GM18507 (cell line): ENCODE results near the gene KCNQ1.
"Not testable (repeated sequence)": the region's sequence is repeated elsewhere in the genome, so short reads cannot be mapped to it uniquely, and the experiment has no call there.

Experiments
- DNase-seq: peaks from one replicate; pipeline ENCODE4 v3.0.0; 2011; ENCODE audit warnings: low read depth; ENCODE audit not compliant: insufficient read length; ENCODE audit errors: extremely low spot score
- FAIRE-seq: peaks from 2 replicates; lab custom pipeline; 2011; peaks lifted over from hg19 to GRCh38; lab: Jason Lieb, UNC

The KCNQ1 gene

DNA sequence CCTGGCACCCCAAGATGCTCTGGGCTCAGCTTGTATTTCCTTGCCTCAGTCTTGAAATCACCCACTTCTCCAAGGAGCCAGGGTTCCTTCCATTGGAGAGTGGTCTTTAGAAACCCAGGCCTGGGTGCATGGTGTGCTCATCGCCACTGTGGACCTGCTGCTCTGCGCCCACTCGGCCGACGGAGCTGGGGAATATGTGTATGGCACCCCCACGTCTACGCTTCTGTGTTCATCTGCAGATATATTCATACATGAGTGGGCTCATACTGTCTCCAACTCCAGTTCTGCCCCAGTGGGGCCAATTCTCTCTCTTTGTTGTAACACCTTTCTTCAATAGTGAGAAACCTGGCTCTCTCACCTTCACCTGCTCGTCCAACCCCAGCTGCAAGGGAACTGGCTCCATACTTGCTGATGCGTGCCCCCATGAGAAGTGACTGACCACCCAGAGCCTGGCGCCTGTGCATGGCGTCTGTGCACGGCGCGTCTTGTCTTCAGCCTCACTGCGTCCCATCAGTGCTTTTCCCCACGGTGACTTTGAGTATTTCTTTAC lies 39.8 kb downstream of the KCNQ1 start:
- DNase-seq (no peak), FAIRE-seq (no peak)

DNA sequence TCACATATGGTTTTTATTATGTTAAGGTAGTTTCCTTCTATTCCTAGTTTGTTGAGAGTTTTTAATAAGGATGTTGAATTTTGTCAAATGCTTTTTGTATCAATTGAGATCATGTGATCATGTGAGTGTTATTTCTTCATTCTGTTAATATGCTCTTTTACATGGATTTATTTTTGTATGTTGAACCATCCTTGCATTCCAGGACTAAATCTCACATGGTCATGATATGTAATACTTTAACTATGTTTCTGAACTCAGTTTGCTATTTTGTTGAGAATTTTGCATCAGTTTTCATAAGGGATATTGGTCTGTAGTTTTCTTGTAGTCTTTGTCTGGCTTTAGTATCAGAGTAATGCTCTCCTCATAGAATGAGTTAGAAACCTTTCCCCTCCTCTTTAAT lies 43.2 kb downstream of the KCNQ1 start:
- no peak for DNase-seq
- no peak for FAIRE-seq

DNA sequence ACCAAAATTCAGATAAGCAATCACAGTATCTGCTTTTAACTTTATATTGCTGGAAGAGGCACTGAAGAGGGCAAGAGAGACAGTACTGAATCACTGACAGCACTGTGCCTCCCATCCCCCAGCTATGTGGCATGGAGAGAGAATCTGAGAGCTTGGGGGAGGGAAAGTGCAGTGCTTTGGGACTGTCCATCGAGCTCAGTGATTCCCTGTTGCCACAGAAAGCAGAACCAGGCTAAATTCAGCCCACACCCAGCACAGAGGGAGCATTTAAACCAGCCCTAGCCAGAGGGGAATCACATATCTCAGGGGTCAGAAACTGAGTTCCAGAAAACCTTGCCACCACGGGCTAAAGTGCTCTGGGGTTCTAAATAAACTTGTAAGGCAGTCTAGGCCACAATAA lies 44.3 kb downstream of the KCNQ1 start:
- FAIRE-seq (no peak), DNase-seq (no peak)

- not testable (repeated sequence) for FAIRE-seq
Observed at GRCh38 chr11:2497951-2498350, 53.1 kb downstream of the KCNQ1 start.

GRCh38 chr11:2498750-2499149 lies 53.9 kb downstream of the KCNQ1 start:
- FAIRE-seq: no peak
- no peak for DNase-seq

More at GRCh38 chr11:2497951-2498350, 53.1 kb downstream of the KCNQ1 start:
- not testable (repeated sequence) for DNase-seq

DNA sequence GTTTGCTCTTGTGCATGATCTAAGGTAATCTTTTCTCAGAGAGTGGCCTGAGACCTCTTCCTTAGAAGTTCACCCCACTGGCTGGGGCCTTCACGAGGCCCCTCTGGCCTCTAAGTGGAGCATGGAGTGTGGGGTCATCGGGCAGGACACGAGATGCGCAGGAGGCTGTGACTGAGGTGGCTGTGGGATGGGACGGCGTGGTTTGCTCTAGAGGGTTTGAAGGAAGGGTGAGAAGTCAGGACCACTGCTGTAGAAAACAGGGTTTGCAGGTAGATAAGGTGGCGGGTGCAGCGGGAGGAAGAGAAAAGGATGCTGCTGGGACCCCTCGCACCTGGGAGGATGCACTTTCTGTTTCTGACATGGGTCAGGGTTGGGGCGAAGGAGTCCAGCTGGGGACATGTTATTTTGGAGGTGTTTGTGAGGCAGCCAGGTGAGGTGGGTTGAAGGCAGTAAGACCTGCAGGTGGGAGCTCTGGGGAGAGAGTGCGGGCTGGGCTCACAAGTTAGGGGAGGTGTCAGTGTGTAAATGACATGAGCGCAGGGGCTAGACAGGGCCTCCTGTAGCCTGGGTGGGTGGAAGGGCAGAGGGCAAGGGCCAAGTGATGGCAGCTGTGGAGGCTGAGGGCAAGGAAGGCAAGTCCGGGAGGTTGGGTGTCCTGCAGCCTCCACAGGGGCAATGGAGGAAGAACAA lies 62.5 kb downstream of the KCNQ1 start:
- DNase-seq: no peak
- no peak for FAIRE-seq

DNA sequence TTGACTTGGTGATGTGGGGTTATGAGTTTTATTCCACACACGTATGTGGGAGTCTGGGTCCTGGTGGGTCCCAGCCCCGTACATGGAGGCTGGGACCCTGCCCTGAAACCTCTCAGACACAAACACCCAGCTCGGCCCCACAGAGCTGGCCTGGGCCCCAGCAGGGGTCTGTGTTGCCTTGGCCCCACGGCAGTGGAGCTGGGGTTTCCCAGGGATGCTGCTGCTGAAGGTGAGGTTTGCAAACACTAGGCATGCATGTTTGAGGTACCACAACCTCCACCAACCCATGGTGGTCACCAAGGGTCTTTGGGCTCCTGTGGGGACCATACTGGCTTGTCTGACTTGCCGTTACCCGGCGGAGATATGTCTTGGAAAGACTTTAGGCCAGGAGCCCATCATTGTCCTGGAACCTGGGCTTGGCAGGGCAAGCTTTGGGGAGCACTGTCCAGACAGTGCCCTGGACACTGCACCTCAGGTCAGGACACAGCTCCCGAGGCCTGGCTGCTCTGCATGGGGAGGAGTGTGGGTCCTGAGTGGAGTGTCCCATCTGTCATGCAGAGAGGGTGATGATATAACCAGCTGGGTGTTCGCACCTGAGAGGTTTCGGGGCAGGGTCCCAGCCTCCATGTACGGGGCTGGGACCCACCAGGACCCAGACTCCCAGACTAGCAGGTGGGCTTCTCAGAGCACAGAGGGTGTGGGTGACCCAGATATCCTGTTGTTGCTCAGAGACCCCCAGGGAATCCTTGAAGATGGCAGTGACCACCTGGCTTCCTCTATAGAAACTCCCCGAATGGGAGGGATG lies 63.3 kb downstream of the KCNQ1 start:
- no peak for FAIRE-seq
- no peak for DNase-seq

- FAIRE-seq (no peak), DNase-seq (no peak)
Observed at GRCh38 chr11:2508793-2509192, 64.0 kb downstream of the KCNQ1 start.

- FAIRE-seq: no peak
- DNase-seq: no peak
Observed at GRCh38 chr11:2509481-2510001, 64.7 kb downstream of the KCNQ1 start.

DNA sequence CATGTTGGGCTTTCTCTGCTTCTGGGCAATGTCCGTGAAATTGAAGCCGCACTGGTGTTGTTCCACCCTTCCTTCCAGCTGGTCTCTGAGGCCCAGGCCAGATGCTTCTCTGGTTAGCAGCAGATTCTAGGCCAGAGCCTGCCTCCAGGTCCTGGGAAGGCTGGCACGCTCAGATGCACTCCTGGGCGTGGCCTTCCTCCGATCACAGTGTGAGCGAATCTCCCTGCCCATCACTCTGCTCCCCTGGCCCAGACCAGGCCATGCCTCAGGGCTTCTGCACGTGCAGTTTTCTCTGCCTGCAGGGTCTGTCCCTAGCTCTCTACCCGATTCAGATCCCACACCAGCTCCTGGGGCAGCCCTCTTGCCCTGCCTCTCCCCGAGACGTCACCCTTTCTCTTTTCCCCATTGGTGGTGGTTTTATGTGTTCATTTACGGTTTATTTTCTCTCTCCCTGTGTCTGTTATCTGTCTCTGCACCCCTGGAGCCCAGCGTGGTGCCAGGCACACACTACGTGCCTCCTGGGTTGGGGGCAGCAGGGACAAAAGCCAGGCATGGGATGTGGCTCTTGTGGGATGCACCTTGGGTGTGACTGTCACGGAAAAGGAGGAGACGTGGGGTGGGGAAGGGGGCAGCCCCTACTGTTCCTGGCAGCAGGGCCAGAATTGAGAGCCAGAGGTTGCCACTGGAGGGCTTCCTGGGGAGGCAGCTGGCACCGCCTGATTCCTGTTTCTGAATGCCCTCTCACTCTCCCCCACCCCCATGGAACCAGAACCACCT lies 66.0 kb downstream of the KCNQ1 start:
- no peak for FAIRE-seq
- DNase-seq: no peak

DNA sequence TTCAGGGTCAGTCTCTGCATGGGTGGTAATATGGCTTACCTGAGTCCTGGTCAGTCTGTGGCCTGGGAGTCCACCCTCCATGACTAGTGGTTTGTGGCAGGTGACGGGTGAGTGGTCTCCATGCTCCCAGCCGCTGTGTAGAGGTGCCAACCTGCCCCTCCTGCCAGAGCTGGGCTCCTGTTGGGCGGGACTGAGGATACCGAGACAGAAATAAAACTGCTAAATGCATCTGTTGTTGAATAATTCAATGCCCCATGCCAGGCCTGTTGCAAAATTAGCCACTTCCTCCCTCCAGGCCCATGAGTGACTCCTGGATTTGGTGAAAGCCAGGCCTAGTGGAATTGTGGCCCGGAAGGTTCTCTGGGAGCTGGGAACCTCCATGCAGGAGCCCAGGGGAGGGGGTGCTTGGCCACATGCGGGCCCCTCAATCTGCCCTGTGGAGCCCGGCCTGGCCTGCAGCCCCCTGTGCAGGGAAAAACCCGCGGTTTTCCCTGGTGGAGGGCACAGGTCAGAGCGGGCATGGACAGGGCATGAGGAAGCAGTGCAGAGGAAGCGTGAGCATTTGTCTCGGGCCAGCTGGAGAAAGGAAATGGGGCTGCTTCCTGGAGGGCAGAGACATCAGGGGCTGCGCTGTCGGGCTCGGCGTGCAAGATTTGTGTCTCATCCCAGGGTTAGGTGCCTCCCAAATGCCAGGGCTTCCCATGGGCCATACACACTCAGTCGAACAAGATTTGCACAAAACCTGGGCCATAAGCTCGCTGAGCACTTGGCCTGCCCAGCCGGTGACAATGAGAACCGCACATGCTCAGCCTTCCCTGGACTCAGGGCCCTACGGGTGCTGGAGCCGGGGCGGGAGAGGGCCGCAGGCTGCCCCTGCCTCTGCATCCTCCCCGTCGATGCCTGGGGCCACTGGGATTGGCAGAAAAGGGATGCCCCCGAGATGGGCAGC lies 66.9 kb downstream of the KCNQ1 start:
- DNase-seq: no peak

DNA sequence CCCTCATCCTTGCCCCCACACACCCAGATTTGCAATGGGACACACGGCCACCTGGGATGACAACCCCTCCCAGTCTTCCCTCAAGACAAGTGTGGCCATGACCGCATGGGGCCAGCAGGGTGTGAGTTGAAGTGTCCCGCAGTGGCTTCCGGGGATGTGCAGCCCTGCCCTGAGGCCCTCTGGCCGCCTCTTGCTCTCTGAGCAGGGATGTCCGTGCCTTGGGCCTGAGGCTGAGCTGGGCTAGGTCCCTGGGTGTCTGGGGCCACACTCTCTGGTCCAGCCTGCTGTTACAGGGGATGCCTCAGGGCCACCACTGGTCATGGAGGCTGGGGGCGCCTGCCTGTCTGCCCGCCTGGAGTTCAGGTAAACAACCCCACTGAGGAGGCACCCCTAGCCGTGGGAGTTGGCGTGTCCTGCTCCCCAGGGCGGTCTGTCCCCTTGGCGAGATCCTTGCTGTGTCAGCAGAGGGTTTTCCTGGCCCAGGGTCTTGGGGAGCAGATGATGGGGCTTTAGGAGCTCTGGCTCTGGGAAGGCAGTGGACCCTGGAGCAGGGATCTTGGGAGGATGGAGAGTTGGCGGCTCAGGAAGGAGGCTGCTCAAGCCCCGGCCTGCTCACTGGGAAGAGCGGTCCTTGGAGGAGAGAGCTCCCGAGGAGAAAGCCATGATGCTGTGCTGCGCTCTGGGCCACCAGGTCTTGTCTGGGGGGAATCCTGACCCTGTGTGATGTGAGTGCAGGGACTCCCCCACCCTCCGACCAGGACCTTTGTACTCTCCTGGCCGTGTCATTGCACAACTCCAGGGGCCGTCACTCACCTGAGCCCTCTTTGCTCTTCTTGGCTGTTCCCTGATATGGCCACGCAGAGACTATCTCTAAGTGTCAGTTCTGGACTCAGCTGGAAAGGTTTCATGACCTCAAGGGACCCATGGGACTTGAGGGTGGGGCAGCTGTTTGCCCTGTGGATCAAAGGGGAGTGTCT lies 67.9 kb downstream of the KCNQ1 start:
- DNase-seq (no peak), FAIRE-seq (no peak)

More for the DNA sequence above, 66.9 kb downstream of the KCNQ1 start:
- FAIRE-seq: no peak

GRCh38 chr11:2513441-2513840 lies 68.6 kb downstream of the KCNQ1 start:
- DNase-seq: no peak
- no peak for FAIRE-seq

- DNase-seq (no peak), FAIRE-seq (no peak)
Observed at GRCh38 chr11:2515401-2516275, 70.8 kb downstream of the KCNQ1 start.

GRCh38 chr11:2516276-2517015 lies 71.6 kb downstream of the KCNQ1 start:
- no peak for DNase-seq
- no peak for FAIRE-seq

GRCh38 chr11:2517016-2517385 lies 72.2 kb downstream of the KCNQ1 start:
- DNase-seq: no peak

More at GRCh38 chr11:2517016-2517385, 72.2 kb downstream of the KCNQ1 start:
- FAIRE-seq: no peak
